CD4-positive, alpha-beta T cell treated with Interleukin-15 for 1 hour (primary cell): ENCODE results near the gene FXYD6.
"Not testable (repeated sequence)": the region's sequence is repeated elsewhere in the genome, so short reads cannot be mapped to it uniquely, and the experiment has no call there.

Source experiments
- DNase-seq: peaks from one replicate; pipeline ENCODE4 v3.0.0-alpha.2; 2020

The FXYD6 gene

DNA sequence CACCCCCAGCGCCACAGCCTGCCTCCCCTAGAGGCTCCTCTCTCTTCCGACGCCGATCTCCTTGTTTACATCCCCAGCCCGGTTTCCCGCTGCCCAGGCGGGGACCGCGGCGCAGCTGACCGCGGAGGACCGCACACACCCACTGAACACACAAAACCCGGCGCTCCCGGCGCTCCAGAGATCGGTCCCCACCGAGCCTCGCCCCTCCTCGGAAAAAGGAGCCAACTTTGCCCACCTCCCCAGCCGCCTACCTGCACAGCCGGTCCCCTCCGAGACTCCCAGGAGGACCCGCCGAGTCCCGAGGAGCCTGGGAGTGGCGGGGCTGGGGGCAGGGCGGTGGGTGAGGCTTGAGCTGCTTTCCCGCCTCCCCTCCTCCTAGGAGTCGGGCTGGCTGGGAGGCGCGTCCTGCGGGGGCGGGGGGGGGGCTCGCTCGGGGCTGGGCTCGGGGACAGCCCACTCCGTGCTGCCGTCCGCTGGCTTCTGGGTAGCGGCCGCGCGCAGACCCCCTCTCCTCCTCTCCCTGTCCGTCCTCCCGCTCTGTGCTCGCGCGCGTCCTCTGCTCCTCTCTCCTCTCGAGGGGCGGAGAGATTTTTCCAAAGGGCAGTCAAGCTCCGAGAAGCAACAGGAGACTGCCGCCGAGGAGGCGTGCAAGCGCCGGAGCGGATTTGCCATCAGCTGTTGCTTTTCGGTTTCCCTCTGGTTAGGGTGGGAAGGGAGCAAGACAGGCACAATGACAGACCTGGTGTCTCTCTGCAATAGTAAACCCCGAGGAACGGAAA, at the start of gene FXYD6:
FXYD6 (minus strand) TSS at position 318 of the 779 bp plus-strand sequence. CDS start 33,882 bp downstream, outside the sequence.
- DNase-seq, result no peak

GRCh38 chr11:117926166-117926565, 49.7 kb upstream of the FXYD6 start:
- not testable (repeated sequence) for DNase-seq

- no peak for DNase-seq
Measured at GRCh38 chr11:117925198-117925925, 48.9 kb upstream of the FXYD6 start.

DNA sequence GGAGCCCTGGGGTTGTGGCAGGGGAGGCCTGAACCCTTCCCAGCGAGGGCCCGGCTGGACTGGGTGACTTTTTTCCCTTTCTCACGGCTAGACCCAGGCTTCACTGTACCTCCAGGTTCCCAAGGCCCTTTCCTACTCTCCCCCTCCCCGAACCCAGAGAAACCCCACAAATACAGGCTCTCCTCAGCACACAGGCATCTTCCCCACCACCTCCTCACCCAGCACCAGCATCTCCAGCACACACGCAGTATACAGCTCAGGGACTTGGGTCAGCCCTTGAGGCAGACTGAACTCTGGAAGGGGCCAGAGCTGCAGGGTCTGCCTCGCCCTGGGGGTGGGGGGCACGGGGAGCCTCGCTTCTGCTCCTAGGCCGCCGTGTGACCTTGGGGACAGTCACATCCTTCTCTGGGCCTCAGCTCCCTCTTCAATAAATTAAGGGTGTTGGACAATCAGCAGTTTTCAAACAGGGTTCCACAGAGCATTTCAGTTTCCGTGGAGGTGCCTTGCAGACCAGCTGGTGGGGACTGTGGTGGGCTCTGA, 48.2 kb upstream of the FXYD6 start:
- no peak for DNase-seq

DNA sequence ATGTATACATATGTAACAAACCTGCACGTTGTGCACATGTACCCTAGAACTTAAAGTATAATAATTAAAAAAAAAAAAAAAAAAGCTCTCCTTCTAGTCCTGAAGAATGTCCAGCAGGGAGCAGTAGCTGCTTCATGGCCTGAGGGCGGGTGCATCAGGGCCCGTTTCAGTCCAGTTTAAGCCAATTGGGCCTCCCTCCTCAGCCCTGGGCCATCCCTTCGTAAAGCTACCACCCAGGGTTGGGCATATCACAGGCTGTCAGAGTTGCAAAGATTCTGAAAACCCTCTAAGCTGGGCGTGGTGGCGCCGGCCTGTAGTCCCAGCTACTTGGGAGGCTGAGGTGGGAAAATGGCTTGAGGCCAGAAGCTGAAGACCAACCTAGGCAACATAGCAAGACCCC, 47.3 kb upstream of the FXYD6 start:
- DNase-seq, result no peak

DNA sequence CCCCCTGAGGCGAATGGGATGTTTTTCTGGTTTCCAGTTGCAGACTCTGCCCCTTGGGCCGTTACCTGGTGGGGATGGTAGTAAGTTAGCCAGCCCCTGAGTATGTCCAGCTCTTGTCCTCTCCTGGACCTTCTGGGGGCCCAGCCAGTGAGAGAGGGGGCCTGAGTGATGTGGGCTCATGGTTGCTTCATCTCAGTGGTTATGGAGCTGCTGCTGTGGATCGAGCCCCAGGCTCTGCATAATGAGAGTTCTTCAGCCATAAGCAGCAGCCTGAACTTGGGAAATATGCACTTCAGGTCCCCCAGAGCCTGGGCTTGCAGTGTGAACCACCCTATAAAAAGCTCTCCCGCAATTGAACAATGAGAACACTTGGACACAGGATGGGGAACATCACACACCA, 46.8 kb upstream of the FXYD6 start:
- no peak for DNase-seq

- DNase-seq, result no peak
Measured at GRCh38 chr11:117921893-117922292, 45.4 kb upstream of the FXYD6 start.

DNA sequence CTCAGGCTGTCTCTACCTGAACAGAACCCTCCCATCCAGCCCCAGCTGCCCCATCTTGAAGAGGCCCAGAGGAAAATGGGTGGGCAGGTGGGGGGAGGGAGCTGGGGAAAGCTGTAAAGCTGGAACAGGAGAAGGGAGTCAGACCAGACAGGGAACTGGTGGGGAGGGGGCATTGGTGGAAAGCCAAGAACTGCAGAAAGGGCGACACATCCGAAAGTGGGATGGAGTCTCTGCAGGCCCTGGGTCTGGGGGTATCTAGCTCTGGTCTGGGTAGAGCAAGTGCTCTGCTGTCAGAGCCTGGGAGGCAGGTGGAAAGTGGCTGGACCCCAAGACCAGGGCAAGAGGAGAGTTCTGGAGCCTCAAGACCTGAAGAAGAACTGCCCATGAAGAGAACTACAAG, 45.0 kb upstream of the FXYD6 start:
- no peak for DNase-seq

GRCh38 chr11:117919781-117920221, 43.3 kb upstream of the FXYD6 start:
- no peak for DNase-seq

GRCh38 chr11:117919341-117919740, 42.9 kb upstream of the FXYD6 start:
- DNase-seq, result no peak

DNA sequence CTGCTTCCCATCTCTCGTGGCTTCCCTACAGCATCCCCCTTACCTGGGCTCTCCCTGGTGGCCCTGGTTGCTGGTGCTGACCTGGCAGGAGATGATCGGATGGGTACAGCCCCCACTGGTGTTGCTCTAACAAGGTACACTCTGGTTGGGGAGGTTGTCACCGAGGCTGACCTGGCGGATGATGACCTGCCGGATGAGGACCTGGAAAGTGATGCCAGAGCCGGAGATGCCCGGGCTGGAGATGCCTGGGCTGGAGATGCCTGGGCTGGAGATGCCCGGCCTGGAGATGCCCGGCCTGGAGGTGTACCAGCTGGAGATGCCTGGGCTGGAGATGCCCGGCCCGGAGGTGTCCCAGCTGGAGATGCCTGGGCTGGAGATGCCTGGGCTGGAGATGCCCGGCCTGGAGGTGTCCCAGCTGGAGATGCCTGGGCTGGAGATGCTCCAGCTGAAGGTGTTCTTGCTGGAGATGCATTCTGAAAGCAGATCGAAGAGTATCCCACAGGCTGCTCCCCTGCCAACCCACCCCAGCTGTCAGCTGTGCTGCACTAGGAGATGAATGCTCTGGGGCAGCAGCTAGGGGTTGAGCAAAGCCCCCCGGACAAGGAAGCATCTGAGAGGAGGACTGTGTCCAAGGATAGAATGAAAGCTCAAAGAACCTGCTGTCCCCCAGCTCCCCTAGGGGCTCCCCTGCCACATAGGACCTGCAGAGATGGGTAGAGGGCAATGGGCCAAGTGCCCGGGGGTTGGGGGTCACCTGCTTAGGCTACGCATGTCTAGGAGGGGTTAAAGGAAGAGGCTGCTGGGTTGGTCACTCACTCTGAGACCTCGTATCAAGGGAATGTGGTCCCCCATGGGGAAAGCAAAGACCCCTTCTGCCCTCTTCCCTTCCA, 42.2 kb upstream of the FXYD6 start:
- no peak for DNase-seq

DNA sequence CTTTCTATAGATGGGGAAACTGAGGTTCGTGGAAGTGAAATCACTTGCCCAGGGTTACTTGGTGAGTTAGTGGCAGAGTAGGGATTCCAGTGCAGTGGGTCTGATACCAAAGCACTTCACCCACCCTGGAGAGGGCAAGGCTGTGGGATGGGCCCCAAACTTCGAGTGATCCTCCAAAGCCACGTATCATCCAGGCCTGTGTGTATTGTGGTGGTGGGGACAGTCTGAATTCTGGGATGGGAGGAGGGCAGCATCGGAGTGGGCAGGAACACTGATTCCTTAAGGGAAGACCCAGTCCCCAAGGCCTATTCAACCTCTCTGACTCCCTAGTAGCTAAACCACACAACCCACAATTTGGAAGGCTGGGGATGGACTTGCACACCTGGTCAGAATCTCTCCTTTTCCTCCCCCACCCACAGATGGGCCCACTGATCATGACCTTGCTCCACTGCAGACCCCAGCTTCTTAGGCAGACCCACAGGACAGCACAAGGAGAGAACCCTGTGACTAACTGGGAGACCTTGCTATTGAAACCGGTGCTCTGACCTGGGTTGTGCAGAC, 41.2 kb upstream of the FXYD6 start:
- no peak for DNase-seq

DNA sequence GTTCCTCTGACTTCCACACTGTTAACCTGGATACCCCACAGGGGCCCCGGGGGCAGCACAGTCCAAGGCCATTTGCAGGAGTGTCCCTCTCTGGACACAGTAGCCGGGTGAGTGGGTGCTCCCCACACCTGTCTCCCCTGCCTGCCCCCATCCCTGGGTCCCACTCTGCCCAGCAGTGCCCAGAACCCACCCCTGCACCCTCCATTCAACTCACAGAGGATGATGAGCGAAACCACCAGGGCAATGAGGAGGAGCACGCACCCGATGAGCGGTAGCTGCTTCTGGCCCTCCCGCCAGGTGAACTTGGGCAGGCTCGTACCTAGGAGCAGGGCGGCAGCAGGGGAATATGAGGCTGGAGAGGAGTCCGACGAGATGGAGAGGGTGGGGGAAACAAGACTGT, 40.5 kb upstream of the FXYD6 start:
- no peak for DNase-seq

DNA sequence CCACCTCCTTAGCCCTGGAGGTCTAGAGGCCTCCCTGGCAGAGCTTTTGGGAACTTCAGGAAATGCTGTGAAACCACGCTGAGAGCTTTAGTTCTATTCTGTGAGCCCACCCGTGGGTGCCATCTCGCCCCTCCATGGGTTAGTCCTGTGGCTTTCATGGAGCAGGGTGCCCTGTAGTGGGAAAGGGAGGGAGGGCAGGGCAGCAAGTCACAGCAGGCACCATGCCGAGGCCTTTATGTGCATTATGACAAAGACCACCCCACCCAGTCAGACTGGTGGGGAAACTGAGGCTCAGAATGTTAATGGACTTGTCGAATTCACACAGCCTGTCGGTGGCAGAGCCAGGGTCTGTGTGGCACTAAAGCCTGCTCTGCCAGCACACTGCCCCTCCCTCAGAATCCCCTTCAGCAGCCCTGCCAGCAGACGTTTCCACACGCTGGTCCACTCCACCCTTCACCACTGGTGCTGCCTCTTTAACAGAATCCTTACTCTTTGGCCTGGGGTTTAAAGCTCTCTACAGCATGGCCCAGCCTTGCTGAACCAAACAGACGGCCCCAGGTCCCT, 39.3 kb upstream of the FXYD6 start:
- DNase-seq, result no peak

GRCh38 chr11:117914991-117915618, 38.6 kb upstream of the FXYD6 start:
- DNase-seq, result no peak

- DNase-seq, result no peak
Measured at GRCh38 chr11:117914398-117914761, 37.9 kb upstream of the FXYD6 start.

- DNase-seq, result no peak
Measured at GRCh38 chr11:117913736-117914397, 37.4 kb upstream of the FXYD6 start.

DNA sequence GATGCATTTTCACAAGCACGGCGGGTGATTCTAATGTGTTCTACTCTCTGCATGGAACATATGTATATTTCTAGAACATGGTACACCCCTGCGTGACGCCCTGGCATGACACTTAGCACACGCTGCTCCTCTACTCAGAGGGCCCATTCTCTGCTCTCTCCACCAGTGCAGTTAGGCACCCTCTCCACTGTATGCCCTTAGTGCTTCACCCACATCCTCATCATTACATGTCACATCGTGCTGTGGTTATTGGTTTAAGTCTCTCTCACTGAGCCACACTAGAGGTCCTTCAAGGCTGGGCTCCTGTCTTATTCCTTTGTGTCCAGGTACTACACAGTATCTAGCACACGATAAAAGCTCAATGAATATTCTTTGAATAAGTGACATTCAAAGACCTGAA, 36.0 kb upstream of the FXYD6 start:
- no peak for DNase-seq

- DNase-seq, result no peak
Measured at GRCh38 chr11:117911694-117912093, 35.2 kb upstream of the FXYD6 start.

DNA sequence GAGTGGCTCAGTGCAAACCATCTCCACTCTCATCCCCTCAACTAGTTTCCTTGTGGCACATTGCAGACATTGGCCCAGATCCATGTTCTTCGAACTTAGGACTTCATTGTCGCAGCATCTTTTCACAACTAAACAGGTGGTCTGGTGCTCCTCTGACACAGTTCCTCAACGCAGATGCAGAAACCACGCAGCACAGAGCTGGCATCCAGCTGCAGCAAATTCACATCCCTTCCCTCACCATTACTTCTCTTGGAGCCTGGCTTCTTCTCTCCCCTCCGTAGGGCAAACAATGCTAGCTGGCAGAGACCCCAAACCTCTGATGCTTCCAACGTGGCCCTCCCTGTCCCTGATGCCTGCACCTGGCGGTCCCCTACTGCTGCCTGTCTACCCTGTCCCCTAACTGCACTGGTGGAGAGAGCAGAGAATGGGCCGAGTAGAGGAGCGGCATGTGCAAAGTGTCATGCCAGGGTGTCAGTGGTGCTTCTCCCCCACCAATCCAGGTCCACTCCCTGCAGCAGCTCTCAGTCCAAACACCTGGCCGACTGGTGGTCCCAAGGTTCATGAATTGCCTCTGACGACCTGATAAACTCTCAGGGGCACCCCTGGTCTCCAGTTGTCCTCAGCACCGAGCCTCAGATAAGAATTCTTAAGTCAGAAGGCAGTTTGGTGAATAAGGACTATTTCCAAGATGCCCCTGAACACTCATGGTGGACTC, 34.6 kb upstream of the FXYD6 start:
- no peak for DNase-seq

- DNase-seq, result no peak
Measured at GRCh38 chr11:117910525-117910924, 34.1 kb upstream of the FXYD6 start.
